Fibroblast of skin of back (primary cell): ENCODE results near the gene KLHL9. TPM values are rescaled to one million over a fixed set of nuclear protein-coding genes. Genes with fewer than 3 reads are reported as not detected.
"Not testable (repeated sequence)": the region's sequence is repeated elsewhere in the genome, so short reads cannot be mapped to it uniquely, and the experiment has no call there.

Experiments
- DNase-seq: peaks from one replicate; pipeline ENCODE4 v3.0.0-alpha.2; 2013
- polyA plus RNA-seq, 2 experiments: library from polyadenylated mRNA; unstranded; fragments of 120-200 nt; gene quantifications; one replicate each; pipeline ENCODE4 v1.2.1, GENCODE V29; 2013; ENCODE audit not compliant: insufficient read length in 2 of 2

KLHL9 gene, protein sequence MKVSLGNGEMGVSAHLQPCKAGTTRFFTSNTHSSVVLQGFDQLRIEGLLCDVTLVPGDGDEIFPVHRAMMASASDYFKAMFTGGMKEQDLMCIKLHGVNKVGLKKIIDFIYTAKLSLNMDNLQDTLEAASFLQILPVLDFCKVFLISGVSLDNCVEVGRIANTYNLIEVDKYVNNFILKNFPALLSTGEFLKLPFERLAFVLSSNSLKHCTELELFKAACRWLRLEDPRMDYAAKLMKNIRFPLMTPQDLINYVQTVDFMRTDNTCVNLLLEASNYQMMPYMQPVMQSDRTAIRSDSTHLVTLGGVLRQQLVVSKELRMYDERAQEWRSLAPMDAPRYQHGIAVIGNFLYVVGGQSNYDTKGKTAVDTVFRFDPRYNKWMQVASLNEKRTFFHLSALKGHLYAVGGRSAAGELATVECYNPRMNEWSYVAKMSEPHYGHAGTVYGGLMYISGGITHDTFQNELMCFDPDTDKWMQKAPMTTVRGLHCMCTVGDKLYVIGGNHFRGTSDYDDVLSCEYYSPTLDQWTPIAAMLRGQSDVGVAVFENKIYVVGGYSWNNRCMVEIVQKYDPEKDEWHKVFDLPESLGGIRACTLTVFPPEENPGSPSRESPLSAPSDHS
- 20.4 TPM for polyA plus RNA-seq (2013, experiment 1 of 2; ENCODE audit: insufficient read length)
- 22.3 TPM for polyA plus RNA-seq (2013, experiment 2 of 2; ENCODE audit: insufficient read length)

DNA sequence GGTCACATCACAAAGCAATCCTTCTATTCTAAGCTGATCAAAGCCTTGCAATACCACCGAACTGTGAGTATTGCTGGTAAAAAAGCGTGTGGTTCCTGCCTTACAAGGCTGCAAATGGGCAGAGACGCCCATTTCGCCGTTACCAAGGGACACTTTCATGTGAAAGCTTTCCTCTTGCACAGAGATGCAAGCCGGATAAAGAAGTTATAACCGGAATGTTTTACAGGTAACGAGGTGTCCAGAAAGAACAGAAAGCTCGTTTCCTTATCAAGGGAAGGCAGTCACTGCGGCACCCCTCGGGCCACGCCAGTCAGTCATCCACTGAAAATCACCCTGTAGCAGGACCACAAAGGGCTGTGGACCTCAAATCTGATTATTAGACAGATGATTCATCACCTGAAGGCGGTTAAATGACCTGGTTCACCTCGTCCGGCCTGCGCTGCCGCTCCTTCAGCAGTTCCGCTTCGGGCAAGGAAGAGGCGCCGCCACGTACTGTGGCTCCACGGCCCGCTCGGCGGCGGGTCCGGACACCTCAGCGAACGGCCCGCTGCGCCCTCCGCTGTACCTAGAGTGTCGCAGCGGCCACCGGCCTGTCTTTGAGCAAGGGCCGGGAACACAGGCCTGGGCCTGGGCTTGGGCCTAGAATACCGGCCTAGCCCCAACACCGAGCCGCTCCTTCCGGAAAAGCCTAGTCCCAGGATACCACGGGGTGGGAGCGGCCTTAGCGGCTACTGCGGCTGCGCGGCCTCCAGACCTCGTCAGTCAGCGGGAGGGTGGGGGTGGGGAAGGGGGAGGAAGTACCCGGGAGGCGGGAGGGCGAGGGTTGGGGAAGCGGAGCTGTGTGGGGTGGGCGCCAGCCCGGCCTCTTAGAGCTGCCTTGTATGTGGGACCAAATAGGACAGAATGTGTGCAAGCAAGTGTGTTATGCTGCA is at the start of gene KLHL9:
TSS of gene KLHL9 (minus strand) at position 704 of the 932 bp plus-strand sequence. CDS start at position 159, 545 bp downstream.
- DNase-seq: peak; percentile 93

DNA sequence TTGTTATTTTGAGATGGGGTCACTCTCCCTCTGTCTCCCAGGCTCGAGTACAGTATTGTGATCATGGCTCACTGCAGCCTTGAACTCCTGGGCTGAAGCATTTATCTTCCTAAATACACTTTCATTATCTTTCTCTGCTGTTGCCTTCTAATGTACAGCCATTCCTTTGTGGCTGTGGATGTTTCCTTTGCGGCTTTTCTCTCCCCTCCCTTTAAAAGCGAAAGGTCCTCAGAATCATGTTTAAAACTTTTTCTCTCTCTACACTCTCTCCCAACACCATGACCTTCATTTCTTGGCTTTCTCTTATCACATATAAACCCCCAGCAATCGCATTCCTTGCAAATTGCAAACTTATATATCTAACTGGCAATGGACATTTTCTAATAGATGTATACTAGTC is 48.4 kb upstream of the KLHL9 start:
- DNase-seq: no peak

DNA sequence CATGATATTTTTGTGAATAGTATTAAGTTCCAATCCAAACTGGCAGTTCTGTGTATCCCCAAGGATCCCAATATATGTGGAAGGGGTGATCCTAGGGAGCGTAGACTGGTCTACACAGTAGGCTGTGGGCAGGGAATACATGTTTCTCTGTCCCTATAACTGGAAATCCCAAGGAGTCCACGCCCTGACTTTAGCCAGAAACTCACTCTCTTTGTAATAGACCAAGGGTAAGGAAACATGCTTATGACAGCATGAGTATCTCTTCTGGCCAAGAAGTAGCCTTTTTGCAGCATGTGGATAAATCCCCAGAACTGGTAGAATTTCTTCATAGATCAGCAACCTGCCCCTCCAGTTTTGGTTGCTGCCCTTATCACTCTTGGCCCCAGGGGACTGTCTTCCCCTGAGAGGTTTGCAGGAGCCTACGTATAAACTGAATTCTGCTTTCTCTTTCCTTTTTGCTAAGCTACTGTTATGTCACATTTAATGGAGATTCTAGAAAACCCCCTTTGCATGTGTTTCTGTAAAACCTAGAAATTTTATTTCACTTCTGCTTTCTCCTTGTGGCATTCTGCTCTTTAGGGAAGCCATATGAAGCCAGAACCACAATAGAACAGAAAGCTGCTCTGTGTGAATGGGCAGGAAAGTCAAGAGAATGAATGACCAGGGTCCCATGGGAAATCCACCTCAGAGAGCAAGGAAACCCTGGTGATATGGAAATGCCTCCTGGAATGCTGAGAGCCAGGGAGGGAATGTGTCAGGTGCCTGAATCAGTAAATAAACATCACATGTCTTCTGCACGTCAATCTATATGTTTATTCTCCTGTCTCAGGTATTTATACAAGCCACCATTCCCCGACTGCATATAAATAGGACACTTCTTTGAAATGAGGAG is 46.5 kb upstream of the KLHL9 start:
- DNase-seq: peak; percentile 10

DNA sequence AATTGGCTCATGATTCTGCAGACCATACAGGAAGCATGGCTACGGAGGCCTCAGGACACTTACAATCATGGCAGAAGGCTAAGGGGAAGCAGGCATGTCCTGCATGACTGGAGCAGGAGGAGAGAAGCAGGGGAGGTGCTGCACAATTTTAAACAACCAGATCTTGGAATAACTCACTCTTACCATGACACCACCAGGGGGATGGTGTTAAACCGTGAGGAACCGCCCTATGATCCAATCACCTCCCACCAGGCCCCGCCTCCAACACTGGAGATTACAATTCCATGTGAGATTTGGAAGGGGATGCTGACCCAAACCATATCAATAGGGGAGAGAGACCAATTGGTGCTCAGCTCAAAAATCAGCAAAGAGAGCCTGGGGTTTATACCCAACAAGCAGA is 36.3 kb upstream of the KLHL9 start:
- not testable (repeated sequence) for DNase-seq

DNA sequence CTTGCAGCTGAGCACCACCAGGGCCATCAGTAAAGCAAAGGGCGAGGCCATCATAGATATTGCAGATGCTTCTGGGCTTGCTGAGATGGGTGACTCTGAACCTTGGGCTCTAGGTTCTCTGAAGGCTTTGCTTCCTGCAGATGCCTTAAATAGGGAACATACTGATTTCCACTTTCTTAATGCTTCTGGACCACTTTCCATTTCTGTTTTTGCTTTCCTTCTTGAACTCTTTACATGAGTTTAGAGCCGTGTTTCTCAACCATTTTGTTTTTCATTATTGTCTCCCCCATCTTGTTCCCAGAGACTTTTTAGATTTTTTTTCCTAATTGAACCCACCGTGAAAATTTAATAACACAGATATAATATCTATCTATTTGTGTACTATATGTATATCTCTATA is 32.8 kb upstream of the KLHL9 start, which contains the start of gene IFNA13:
TSS of gene IFNA13 (minus strand) at position 101 of the 400 bp plus-strand sequence. CDS start at position 54, 47 bp downstream.
- DNase-seq: no peak

DNA sequence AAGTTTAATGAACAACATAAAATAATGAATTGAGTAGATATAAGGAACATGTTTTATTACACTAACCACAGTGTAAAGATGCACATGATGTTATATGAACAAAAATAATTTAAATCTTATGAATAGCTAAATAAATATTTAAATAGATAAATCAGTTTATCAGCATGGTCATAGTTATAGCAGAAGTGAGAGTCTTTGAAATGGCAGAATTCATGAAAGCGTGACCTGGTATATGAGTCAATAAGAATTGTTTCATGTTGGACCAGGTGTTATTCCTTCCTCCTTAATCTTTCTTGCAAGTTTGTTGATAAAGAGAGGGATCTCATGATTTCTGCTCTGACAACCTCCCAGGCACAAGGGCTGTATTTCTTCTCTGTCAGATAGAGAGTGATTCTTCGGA is 32.0 kb upstream of the KLHL9 start:
- DNase-seq: not testable (repeated sequence)

DNA sequence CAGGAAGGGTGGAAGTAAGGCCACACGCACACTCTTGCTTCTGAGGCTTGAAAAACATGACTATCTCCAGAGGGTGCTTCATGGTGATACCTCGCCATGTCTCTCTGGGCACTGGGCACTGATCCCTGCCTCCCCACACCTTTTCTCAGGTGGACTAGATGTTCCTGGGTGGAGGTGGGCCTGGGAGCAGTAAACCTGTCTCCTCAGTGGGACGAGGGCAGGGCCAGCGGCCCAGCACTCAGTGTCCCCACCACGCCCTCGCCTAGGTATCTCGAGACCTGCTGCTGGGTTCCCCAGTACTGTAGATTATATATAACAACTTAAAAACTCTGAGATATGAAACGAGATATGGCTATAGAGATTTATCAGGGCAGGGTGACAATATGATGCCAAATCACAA is 27.1 kb upstream of the KLHL9 start:
- DNase-seq: no peak

DNA sequence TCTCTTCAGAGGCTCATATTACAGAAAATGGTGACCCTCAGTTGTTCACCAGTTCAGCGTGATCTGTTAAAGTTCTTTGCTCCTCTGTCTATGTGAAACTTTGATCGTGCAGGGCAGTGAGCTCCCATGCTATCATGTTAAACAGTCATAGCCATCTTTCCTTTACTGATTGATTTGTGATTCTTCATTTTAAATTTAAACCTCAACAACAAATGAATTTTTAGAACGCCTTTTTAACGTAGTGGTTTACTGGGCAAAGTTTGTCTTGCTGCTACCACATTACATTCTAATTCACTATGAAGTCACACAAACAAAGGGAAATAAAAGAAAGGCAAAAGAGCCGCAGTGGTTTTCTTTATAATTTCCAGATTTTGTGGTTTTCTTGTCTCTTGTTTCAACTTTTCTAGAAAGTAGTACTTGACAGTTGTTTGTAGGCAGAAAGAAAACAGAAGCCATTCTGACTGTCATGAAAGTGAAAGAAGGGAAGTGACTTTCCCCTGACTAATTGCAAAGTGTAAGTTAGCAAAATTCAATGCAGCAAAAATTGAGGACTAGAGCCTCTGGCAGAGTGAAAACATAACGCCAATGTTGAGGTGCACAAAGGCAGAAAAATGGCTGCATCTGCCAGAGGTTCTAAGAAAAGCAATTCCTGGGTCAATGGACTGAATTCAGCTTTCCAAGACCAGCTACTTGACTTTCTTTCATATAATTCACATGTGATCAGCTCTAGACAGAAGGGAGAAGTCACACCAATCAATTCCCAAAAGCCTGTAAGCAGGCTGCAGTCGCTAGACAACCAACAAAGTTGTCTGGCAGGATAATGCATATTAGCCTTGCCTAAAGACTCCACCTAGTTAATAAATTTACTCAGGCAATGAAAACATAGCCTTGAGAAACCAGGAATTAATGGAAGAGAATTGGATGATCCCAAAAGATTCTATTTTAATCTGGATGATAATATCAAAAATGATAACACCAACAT is 22.6 kb upstream of the KLHL9 start:
- DNase-seq: peak; percentile 4

DNA sequence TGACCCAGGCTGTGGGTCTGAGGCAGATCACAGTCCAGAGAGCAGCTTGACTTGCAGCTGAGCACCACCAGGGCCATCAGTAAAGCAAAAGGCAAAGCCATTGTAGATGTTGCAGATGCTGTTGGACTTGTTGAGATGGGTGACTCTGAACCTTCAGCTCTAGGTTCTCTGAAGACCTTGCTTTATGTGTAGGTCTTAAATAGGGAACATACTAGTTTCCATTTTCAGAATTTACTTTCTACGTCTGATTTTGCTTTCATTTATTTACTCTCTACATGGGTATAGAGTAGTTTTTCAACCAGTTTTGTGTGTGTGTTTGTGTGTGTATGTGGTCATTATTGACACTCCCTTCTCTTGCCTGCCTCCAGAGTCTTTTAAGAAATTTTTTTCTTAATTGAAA is 15.6 kb upstream of the KLHL9 start, which contains the start of gene IFNA6:
TSS of gene IFNA6 (minus strand) at position 101 of the 400 bp plus-strand sequence. CDS start at position 101, 0 bp downstream.
- no peak for DNase-seq

DNA sequence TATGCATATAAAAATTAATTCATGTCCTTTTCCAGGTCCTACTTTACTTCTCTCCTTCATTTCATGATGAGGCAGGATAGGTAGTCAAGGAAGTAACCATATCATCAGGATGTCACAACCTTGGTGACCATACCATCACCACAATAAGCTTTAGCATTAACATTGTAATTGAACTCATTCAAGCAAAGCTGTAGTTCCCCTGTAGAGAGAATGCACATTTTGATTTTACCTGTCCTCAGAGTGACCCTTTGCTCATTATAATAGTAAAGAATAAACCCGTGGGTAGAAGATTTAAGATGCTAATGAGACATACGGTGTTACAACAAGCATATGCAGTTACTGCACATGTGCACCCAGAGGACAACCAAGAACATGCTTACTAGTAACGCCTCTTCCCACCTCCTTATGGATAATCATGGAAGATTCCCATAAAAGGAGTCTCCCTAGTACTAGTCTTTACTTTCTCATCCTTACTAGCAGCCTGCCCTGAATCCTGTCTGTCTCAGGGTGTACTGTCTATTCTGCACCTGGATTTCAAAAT is 13.3 kb upstream of the KLHL9 start:
- DNase-seq: no peak

DNA sequence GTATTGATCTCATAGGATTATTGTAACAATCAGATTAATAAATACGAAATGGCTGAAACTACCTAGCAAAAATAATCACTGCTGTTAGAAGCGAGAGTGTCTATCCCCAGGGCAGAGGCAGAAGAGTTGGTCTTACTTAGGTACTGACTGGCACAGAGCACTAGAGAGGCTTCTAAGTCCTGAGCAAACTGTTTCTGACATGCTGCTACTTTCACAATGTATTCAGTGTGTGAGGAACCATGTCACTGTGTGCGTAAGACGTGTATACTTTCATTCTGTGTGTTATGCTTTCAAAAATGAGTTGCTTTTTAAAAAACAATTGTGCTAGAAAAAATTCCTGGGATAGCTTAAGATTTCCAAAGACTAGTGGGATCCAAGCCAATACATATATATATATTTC is 5.5 kb upstream of the KLHL9 start:
- DNase-seq: no peak

DNA sequence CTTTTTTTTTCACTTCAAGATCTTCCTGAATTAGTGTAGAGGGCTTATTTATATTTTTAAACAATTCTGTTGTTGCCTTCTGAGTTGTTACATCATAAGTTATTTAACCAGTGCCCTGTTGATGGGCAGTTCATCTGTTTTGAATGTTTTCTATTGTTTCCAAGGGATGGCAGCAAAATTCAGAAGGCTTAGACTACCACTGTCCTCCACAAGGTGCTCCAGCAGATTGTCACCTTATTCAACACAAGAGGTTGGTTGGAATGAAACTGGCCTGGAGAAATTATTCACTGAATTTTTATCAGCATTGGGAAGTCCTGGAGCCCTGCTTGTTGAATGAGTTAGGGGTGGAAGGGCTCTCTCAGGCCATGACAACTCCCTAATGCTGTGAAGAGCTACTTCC is 1.3 kb upstream of the KLHL9 start:
- no peak for DNase-seq

DNA sequence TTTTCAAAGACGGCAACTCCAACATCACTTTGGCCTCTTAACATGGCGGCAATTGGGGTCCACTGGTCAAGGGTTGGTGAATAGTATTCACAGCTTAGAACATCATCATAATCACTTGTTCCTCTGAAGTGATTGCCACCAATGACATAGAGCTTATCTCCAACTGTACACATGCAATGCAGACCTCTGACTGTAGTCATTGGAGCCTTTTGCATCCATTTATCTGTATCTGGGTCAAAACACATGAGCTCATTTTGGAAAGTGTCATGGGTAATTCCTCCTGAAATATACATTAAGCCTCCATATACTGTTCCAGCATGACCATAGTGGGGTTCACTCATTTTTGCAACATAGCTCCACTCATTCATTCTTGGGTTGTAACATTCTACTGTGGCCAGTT is 2.0 kb downstream of the KLHL9 start:
- no peak for DNase-seq

DNA sequence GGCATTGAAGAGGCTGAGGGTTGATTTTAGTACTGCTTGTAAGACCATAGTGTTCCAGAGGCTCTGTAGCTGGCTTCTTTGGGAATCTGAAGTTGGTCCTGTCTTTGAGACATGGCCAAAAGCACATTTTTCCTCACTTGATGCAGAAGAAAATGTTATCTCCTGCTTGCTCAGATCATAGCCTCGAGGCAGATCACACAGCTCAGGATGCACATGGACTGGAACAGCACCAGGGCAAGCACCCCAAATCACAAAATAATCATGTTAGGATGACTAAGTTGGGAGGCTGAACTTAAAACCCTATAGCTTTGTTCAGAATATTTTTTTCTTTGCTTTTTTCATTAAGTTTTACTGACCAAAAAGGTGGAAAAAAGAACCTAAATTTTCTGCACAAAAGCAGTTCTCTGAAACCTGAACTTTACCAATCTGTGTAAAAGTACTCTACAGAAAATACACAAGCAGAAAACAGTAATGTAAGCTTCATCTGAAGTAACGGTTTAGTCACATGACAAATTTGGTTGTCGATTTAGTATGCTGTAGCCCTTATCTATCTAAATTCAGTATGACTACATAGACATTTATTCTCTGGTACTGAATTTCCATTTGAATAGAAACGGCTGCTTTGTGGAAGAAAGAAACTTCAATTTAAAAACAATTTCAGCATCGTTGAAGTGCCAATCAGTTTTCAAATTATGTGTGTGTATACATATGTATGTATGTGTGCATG is 3.4 kb downstream of the KLHL9 start:
- no peak for DNase-seq

DNA sequence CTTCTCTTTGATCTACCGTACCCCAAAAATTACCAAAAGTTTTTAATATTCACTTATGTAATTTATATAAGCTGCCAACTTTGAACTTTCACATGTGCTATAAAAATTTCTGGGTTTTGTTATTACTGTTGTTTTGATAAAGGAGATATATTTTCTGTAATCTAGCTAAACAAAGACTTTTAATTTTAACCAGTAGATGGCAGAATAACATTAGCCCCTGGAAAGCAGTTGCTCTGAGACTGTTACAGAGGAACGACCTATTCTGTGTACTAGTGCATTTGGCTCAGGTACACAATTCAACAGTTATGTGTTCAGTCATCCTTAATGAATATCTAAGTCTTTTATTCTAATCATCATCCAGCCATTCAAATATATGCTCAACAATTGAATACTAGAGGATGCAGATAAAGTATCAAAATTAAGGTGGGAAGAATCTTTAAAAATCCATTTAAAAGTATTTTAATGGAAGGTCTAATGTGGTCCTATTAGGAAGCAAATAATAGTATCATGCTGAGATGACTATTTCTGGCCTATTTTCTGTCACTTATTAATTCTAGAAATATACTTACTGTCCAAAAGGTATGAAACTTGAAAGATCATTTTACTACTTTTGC is 8.6 kb downstream of the KLHL9 start:
- peak; percentile 44 for DNase-seq

DNA sequence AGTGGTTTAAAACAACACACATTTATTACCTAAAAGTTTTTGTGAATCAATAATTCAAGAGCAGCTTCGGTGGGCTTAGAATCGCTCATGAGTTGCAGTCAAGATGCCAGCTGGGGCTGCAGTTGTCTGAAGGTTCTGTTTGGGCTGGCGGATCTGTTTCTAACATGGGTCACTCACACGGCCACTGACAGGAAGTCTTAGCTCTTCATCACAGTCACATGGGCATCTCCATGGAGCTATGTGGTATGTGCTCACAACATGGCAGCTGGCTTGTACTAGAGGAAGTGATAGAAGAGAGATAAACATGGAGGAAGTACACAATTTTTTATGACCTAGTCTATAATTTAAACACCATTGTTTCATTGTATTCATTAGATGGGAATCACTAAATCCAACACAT is 11.2 kb downstream of the KLHL9 start:
- no peak for DNase-seq

DNA sequence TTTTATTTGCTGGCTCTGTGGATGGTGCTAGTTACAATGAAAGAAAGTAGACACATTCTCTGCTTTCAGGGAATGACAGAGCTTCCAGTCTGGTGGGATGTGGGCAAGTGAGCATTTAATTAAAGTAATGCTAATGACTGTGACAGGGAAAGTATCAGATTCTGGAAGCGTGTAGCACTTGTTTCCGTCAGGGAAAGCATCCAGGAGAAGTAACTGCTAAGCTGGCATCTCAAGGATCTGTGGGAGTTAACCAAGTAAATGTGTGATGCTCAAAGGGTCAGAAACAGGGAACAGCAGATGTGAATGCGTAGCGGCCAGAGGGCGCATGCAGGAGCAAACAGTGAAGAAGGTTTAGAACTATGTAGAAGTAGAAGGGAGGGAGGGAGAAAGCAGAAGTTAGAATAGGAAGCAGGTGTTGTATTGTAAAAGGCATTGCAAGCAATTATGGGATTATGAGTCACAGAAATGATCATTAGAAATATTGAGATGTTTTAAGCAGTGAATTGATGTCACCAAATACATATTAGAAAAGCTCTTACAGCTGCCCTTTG is 12.2 kb downstream of the KLHL9 start:
- no peak for DNase-seq

DNA sequence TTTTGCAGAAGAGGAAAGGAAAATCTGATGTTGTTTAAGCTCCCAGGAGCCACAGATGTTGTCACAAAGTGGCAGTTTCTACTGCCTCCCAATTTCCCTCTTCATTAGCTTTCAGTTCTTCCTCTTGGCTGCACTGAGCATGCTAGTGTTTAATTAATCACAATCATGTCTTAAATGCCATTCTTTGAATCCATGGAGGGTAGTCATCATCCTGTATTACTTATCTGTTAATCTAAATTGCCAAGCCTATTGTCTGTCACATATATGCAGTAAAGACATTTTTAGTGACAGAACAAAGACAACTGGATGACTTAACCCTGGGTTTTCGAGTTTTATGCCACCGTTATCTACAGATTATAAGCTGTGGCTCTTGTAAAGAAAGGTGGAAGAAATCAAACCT is 14.7 kb downstream of the KLHL9 start:
- no peak for DNase-seq
